Activated effector memory CD4-positive, alpha-beta T cell treated with anti-CD3 and anti-CD28 coated beads, Interleukin-2, amount 50 U/mL, for 16 hours (primary cell): ENCODE data around the gene BIRC5.
"Not testable (repeated sequence)": the region's sequence is repeated elsewhere in the genome, so short reads cannot be mapped to it uniquely, and the experiment has no call there.

ENCODE experiments used
- DNase-seq: peaks from one replicate; pipeline ENCODE4 v3.0.0-alpha.2; 2020

Gene BIRC5

DNA sequence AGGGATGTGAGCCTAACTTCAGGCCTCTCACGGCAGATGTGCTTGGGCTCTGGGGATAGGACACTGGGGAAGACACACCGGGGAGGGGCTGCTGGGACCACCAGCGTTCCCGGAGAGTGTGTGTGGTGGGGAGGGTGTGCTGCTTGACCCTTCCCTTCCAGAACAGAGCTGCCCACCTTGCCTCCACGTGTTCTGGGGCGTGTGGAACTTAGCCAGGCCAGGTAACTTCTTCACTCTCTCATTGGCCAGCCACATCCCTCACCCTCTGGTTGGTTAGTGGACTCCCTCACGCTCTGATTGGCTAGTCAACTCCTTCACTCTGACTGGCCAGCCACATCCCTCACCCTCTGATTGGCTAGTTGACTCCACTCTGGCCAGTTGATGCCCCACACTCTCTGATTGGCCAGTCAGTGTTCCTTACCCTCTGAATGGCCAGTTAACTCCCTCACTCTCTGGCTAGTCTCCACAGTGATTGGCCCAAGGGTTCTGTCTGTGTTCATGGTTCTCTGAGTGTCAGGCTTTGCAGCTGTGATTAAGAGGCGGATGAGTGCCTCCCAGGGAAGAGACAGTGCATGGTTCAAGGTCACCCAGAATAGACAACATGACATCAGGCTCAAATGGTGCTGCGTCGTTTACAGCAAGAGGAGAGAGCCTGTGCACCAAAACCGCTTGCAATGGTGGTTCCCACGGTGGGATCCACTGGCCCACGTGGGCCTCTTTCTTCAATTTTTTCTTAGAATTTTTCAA, 27.4 kb downstream of the BIRC5 start:
- DNase-seq, result no peak

GRCh38 chr17:78242024-78242742, 28.1 kb downstream of the BIRC5 start:
- DNase-seq, result no peak

GRCh38 chr17:78247304-78247703, 33.3 kb downstream of the BIRC5 start:
- no peak for DNase-seq

DNA sequence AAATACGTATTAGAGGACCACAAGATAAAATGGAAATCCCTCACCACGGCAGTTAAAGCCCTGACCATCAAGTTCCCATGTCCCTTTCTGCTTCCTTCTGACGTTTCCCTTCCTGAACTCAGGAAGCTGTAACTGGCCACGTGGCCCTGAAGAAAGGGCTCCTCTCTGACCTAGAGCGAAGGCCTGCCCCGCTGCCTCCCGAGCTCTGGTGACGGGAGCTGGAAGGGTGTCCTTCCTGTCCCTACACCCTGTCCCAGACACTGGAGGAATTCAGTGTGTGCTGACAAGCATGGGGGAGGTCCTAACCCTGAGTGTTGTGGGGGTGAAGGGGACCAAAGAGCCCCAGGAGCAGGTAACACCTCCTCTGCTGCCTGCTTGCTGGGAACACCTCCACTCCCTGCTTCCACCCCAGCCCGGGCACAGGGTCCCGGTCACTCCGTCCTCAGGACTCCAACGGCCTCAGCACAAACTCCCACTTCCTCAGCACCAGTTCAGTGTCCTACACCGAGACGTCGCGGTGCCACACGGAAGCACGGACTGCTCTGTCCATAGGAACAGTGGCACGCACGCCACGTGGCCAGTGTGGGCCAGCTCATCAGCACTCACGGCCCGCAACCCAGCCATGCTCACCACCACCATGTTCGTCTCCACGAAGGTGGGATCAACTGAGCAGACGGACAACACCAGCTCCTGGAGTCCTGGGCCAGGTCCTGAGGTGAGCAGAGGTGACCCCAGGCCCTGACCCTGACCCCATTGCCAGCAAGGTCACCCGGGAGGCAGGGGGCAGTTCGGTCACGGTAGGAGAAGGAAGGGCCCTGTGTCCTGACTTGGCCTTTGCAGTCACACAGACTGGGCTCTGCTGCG, 34.2 kb downstream of the BIRC5 start:
- DNase-seq, result no peak

DNA sequence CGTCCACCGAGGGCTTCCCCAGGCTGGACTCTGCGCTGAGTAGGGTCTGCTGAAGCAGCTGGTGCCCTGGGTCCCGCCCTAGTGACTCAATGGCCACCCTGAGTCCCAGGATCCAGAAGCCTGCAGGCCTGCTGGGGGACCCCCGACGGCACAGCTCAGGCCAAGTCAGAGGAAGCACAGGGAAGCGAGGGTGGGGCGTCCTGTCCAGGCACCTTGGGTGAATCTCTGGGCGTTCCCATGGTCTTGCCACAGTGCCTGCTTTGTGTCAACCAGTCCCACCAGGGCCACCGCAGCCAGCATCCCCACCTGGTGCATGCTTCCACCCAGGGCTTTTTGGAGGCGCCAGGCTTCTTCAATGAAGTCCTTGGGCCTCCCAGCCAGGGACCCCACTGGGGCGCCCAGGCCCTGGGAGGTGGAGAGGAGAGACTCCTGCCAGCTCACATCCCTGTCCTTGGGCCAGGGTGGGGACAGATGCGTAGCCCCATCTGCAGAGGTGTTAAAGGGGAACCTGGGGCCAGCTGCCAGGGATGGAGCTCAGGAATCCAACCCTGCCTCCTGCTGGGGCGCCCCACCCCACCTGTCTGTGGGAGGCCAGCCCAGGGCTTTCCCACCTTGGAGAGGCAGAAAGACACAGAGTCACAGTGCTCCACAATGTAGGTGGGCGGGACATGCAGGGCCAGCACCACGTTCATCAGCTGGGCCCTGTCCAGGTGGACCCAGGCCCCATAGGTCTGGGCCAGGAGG, 35.2 kb downstream of the BIRC5 start:
- no peak for DNase-seq

GRCh38 chr17:78249818-78250806, 36.1 kb downstream of the BIRC5 start:
- no peak for DNase-seq

DNA sequence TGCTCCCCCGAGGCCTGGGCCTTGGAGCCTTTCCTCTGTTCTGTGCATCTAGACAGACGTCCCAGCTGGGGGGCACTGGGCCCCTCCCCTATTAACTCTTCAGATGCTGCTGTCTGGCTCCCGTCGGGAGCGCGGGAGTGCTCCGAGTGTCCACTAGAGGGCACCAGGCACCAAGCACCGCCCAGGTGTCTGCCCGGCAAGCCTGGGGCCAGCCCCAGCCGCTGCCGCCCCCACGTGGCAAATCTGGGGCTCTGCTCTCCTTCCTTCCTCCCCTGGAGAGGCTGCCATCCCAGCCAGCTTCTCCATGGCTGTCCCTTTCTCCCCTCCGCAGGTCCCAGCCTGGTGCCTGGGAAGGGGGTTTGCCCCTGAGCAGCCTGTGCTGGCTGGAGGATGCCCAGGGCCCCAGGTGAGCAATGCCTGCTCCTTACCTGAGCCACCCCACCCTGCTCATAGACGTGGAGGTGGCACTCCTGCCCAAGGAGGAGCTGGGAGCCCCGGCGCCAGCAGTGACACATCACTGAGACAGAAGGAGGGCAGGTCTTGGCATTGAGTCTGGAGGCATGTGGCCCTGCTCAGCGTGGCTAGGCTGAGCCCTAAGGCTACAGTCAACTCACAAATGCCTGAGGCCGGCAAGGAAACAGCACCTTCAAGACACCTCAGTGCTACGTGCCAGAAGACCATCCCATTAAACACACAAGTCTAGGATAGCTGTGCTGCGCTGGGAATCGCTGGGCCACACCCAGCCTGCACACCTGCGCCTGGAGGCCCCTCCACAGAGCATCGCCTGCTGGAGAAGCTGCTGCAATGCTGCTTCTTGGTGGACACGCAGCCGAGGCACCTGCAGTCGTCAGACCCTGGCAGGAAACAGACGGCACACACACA, 37.1 kb downstream of the BIRC5 start:
- DNase-seq, result peak; percentile 94

DNA sequence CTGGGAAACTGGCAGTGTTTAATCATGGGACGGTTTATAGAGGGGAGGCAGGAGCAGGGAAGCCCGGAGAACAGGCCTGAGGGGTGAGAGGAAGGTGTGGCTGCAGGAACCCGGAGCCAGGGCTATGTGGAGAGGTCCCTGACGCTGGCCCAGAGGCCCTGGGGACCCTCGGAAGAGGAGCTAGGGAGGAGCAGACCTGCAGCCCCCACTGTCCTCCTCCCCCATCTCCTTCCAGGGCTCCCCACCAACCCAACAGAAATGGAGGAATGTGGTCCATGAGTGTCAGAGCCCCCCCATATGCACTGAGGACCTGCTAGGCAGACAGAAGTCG, 37.7 kb downstream of the BIRC5 start:
- no peak for DNase-seq

DNA sequence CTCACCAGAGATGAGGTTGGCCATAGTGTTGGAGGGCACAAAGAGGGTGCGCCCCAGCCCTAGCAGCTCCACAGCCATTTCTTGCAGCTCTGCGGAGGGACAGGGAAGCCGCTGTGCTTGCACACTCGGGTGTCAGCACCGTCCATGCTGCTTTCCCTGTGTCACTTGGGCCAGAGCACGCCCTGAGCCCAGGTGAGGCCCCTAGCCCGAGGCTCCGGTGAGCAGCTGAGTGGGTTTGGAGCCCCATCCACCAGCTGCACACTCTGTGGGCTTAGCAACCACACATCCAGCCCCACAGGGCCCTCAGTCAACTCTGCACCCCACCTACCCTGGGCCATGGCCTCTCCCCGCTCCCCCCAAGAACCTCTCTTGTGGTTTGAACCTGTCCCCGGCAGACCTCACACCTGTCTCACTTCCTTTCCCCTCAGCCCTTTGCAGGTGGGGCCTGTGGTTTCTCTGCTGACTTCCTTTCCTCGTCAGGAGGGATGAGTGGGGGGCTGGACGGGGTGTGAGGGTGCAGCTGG, 38.1 kb downstream of the BIRC5 start:
- DNase-seq, result peak; percentile 83

GRCh38 chr17:78252701-78253635, 38.9 kb downstream of the BIRC5 start:
- no peak for DNase-seq

GRCh38 chr17:78253636-78253945, 39.5 kb downstream of the BIRC5 start:
- DNase-seq, result not testable (repeated sequence)

GRCh38 chr17:78253946-78254672, 40.1 kb downstream of the BIRC5 start:
- DNase-seq, result peak; percentile 94

DNA sequence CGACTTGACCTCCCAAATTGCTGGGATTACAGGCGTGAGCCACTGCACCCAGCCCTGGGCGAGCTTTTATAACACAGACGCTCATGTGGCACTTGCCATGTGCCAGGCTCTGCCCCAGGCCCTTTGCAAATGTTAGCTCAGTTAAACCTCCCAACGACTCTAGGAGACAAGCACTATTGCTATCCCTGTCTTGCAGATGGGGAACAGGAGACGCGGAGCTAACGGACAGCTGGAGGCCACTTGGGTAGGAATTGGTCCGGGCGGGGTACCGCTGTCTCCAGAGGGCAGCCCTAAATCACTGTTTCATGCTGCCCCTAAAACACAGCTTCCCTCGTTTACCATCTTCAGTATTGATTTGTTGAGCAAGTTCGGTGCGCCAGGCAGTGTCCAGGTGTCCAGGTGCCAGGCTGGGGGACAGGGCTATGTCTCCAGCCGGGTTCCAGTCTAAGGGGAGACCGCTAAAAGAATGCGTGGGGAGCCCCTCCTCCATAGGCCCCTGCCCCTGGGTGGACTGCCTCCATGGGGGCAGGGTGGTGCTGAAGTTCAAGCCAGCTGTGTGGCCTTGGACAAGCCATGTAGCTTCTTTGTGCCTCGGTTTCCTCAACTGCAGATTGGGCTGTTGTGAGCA, 41.1 kb downstream of the BIRC5 start:
- DNase-seq, result no peak

GRCh38 chr17:78255953-78256706, 42.1 kb downstream of the BIRC5 start:
- no peak for DNase-seq

DNA sequence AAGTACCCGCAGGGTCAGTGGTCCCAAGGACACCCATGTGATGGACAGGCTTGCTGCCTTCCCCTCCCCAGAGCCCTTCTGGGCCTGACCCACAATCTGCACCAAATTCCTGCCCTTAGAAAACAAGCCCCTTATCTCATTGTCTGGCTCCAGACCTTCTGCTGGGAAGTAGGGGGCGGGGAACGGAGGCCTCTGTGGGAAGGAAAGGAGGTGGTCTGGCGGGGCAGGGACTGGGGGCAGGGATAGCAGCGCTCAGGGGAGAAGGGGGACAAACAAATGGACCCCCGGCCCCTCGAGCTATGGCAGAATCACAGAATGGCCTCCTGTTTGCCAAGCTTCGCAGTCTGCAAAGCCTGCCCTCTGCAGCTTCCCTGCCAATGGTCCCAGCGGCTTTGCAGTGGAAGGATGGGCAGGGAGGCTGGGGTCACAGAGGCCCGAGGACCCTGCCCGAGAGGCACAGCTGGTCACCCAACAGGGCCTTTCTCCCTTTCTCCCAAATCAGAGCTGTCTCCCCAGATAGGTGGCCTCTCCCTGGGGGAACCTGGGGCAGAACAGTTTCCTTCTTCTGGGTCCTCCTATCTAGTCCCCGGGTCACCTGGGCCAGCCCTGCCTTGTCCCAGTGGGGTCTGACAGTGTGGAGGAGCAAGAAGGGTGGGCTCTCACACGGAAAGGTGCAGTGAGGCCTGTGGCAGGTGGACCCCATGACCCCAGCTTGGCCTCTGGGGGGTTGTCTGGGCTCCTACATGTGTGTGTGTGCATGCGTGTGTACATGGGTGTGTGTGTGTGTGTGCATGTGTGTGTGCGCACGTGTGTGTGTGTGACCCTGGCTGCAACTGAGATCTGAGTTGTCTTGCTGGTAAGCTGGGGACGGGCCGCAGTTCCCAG, 42.9 kb downstream of the BIRC5 start:
- no peak for DNase-seq

GRCh38 chr17:78257810-78258322, 43.8 kb downstream of the BIRC5 start:
- peak; percentile 71 for DNase-seq
